Measurements from ENCODE around the gene C17orf50. TPM values are rescaled to one million over a fixed set of nuclear protein-coding genes. Genes with fewer than 3 reads are reported as not detected.

The C17orf50 gene
- total RNA-seq, 4 donors from 2014 or later, result not detected

GRCh38 chr17:35801583-35802224 lies 41.0 kb downstream of the C17orf50 start:
- 50% methylated on average over 9 of the region's 9 CpGs for WGBS
- no peaks in the 10 kb centered on the region for H3K9me3 ChIP-seq
- H3K36me3 ChIP-seq, result no peaks in the 10 kb centered on the region
- H3K27ac ChIP-seq, result no peak overlapping the region
- no peak for TF ChIP-seq EP300 (IDR thresholded peaks at IDR 0.05)
- TF ChIP-seq POLR2AphosphoS5 (IDR thresholded peaks at IDR 0.05), result no peak
- TF ChIP-seq, protein P1, sequence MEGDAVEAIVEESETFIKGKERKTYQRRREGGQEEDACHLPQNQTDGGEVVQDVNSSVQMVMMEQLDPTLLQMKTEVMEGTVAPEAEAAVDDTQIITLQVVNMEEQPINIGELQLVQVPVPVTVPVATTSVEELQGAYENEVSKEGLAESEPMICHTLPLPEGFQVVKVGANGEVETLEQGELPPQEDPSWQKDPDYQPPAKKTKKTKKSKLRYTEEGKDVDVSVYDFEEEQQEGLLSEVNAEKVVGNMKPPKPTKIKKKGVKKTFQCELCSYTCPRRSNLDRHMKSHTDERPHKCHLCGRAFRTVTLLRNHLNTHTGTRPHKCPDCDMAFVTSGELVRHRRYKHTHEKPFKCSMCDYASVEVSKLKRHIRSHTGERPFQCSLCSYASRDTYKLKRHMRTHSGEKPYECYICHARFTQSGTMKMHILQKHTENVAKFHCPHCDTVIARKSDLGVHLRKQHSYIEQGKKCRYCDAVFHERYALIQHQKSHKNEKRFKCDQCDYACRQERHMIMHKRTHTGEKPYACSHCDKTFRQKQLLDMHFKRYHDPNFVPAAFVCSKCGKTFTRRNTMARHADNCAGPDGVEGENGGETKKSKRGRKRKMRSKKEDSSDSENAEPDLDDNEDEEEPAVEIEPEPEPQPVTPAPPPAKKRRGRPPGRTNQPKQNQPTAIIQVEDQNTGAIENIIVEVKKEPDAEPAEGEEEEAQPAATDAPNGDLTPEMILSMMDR (IDR thresholded peaks at IDR 0.05), result no peak
- H3K27me3 ChIP-seq, result no peaks in the 10 kb centered on the region
- H3K4me3 ChIP-seq, result no peak overlapping the region
- peaks cover 25% of the 10 kb centered on the region for H3K4me1 ChIP-seq
- no peak for DNase-seq (ENCODE audit: low spot score in 2 of 2)

DNA sequence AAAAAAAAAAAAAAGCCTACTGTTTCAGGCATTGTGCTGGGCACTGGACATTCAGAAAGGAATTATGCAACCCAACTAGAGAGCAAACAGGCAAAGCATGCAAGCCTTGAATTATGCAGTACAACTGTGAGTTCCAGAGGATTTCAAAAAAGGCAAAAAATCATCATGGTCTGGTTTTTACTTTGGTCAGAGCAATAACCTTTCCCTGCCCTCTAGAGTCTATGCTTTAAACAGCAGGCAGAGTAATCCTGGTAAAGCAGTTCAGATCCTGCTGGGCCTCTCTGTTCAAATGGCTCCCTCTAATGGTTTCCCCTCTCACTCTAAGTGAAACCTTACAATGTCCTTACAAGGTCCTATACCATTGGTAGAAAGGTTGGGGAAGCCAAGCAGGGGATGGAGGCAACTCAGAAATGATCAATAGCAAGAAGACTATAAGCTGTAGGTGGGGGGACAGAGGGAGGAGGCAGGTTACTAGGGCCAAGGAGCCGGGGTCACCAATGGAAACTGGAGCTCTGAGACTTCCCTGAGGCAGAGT lies 44.0 kb downstream of the C17orf50 start:
- TF ChIP-seq POLR2AphosphoS5 (IDR thresholded peaks at IDR 0.05) (no peak), POLR2A (IDR thresholded peaks at IDR 0.05) (no peak), EP300 (IDR thresholded peaks at IDR 0.05) (no peak)
- TF ChIP-seq, protein P1 (IDR thresholded peaks at IDR 0.05), result peak; percentile 76 to 80
- H3K36me3 ChIP-seq, result no peaks in the 10 kb centered on the region
- WGBS, result 33% methylated on average over 1 of the region's 1 CpG
- H3K9me3 ChIP-seq, result no peaks in the 10 kb centered on the region
- DNase-seq (ENCODE audit: low spot score in 2 of 2), result no peak
- H3K27me3 ChIP-seq, result no peaks in the 10 kb centered on the region
- no peak overlapping the region for H3K4me3 ChIP-seq
- H3K4me1 ChIP-seq, result peaks cover 28% of the 10 kb centered on the region
- no peak overlapping the region for H3K27ac ChIP-seq

- TF ChIP-seq, protein P1 (IDR thresholded peaks at IDR 0.05), result no peak
- TF ChIP-seq POLR2AphosphoS5 (IDR thresholded peaks at IDR 0.05) (no peak), POLR2A (IDR thresholded peaks at IDR 0.05) (no peak), EP300 (IDR thresholded peaks at IDR 0.05) (no peak)
- H3K9me3 ChIP-seq, result no peaks in the 10 kb centered on the region
- H3K4me1 ChIP-seq, result peaks cover 25% of the 10 kb centered on the region
- WGBS, result 83% methylated on average over 7 of the region's 7 CpGs
- no peak for DNase-seq (ENCODE audit: low spot score in 2 of 2)
- no peak overlapping the region for H3K27ac ChIP-seq
- H3K36me3 ChIP-seq, result no peaks in the 10 kb centered on the region
- H3K27me3 ChIP-seq, result no peaks in the 10 kb centered on the region
- no peak overlapping the region for H3K4me3 ChIP-seq
Observed at GRCh38 chr17:35807371-35808144, 46.9 kb downstream of the C17orf50 start.

DNA sequence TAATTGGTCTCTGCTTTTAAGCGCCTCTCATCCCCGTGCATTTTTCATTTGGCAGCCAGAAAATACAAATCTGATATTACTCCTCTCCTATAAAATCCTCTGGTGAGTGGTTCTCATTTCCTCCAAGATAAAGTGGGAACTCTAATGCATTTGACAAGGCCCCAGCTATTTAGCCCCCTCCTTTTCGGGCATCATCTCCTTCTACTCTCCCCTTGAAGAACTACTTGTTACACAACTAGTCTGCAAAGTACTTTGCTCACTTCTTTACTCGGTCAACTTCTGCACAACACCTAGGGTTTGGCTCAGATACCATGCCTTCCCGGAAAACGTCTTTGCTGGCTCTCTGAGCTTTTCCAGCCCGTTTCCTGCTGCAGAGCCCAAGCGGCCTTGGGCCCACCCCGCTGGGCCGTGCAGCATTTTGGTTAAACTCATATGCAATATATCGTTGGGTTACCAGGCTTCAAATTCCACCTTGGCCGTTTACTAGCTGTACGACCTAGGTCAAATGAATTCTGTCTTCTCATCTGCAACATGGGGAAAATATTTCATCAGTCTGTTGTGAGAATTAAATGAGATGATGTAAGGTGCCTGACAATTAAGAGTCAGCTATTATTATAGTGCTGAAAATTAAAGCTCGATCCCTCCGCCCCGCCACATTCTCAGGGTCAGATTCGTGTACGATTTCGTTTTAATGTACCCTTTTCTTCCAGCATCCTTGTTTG lies 47.7 kb downstream of the C17orf50 start:
- no peaks in the 10 kb centered on the region for H3K36me3 ChIP-seq
- no peak for DNase-seq (ENCODE audit: low spot score in 2 of 2)
- 31% methylated on average over 19 of the region's 19 CpGs for WGBS
- TF ChIP-seq, protein P1 (IDR thresholded peaks at IDR 0.05), result no peak
- no peak for TF ChIP-seq POLR2A (IDR thresholded peaks at IDR 0.05)
- no peak for TF ChIP-seq POLR2AphosphoS5 (IDR thresholded peaks at IDR 0.05)
- TF ChIP-seq EP300 (IDR thresholded peaks at IDR 0.05), result no peak
- H3K27me3 ChIP-seq, result no peaks in the 10 kb centered on the region
- peaks cover 28% of the 10 kb centered on the region for H3K4me1 ChIP-seq
- no peaks in the 10 kb centered on the region for H3K9me3 ChIP-seq
- peak overlapping the region; percentile 88 for H3K4me3 ChIP-seq
- H3K27ac ChIP-seq, result peak overlapping the region; percentile 98
